NB4 (cell line): Measurements from ENCODE around the gene SIAH2.

ENCODE experiments used
- CTCF ChIP-seq: IDR thresholded peaks from one replicate; pipeline ENCODE4 v1.5.1; 2012; ENCODE audit warnings: low read depth, low read length
- MYC ChIP-seq: IDR thresholded peaks from 2 replicates; pipeline ENCODE4 v1.6.1; 2011; ENCODE audit warnings: low read depth, low read length

DNA sequence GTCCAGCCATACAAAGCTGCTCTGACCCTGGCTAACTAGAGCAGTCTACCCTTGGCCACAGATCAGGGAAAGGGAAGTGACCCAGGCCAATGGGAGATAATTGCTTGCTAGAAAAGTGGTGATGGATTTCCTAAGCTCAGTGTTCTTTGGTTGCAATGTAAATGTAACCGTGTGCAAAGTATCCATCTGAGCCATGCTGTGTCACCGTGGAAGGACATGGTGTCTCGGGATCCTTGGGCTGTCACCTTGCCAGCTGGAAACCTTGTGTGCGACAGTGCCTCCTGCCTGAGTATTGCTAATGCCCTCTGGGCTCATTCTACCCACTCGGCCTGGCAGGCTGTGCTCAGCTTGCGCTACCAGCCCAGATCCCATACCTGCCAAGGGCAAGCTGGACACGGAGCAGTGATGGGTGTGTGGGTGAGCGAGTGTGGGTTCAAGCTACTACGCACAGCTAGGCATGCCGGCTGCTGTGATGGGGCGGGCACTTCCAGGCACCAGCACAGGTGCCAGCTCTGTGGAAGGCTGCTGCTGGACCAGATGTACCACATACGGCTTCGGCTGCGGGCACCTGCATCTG lies 10.7 kb upstream of the SIAH2 start:
- TF ChIP-seq CTCF (no peak), MYC (no peak)
